IPS-18c (cell line): Measurements from ENCODE around the gene COL20A1.
"Not testable (repeated sequence)": the region's sequence is repeated elsewhere in the genome, so short reads cannot be mapped to it uniquely, and the experiment has no call there.

ENCODE experiments used
- H3K4me3 ChIP-seq: 2 replicates; pipeline ENCODE4 v1.7.0; 2013; ENCODE audit warnings: low read depth, mild to moderate bottlenecking, low read length, moderate library complexity; ENCODE audit not compliant: insufficient read depth
- H3K9me3 ChIP-seq: one replicate; pipeline ENCODE4 v1.6.1; 2013; ENCODE audit warnings: mild to moderate bottlenecking, low read length, moderate library complexity; ENCODE audit not compliant: control insufficient read depth, insufficient read depth

The COL20A1 gene

DNA sequence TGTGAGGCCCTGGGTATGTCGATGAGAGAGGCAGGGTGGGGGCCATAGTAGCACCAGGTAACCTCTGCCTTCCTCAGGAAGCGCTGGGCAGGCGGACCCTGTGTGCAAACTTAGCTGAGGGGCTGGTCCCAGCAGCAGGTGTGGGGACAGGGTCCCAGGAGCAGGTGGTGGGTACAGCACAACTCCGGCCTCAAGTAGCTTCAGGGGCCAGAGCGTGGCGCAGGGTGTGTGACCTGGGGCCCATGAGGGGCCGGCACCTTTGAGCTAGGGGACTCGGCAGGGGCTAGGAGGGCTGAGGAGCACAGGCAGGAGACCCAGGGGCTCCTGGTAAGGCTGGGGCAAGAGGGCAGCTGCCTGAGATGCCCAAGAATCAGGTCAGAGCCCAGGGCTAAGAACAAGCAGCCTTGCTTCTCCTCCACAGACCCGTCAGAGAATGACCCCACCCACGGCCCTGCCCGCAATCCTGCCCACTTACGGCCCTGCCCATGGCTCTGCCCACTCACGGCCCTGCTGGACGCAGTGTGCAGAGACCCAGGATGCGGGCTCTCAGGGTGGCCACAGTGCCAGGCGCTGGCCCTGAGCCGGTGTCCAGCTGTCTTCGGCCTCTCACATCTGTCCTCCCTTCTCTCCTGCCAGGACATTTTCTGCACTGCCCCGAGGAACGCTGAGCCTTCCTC lies 37.2 kb downstream of the COL20A1 start:
- H3K9me3 ChIP-seq = peaks cover 8% of the 10 kb centered on the region
- no peak overlapping the region for H3K4me3 ChIP-seq

DNA sequence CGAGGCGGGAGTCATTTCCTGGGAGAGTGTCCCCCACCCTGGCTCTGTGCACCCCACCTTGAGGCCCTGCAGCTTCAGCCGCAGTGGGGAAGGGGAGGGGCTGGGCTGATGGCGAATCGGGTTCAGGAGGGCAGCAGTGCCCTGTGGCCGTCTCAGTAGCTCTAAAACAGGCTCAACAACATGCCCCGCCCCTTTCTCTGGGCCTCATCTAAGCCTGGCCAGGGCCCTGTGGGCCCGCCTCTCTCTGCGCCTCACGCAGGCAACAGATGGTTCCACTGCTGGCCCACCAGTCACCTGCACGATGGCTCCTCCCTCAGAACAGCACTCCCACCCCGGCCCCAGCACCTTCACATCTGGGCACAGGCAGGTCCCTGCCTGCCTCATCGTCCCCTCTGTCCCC lies 38.0 kb downstream of the COL20A1 start:
- no peak overlapping the region for H3K4me3 ChIP-seq
- H3K9me3 ChIP-seq = peaks cover 8% of the 10 kb centered on the region

DNA sequence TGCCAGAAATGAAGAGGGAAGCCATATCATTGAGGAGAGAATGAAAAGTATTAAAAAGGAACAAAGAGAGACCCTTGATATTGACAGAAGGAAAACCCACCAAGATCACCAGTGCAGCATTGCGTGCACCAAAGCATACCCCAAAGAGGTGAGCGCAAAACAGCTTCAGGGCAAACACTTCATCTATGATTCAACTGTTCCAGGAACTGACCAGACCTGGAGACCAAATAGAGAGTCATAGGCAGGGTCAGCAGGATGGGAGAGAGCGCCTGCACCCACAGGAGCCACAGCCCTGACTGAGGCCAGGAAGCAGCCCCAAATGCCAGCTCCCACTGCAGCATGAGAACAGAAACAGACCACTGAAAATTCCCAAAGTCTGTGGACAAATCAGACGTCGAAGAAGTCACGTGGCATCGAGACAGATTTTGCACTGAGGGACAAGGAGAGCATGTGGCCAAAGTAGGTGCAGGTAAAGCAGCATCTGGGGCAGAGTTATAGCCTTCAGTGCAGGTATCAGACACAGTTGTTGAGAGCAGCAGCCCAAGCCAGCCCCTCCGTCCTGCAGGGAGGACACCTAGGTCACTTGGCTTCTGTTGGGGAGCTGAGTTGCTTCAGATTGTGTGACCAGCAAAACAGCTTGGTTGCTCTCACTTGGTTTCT lies 38.9 kb downstream of the COL20A1 start:
- Histone ChIP-seq H3K9me3 (peaks cover 8% of the 10 kb centered on the region), H3K4me3 (no peak overlapping the region)

DNA sequence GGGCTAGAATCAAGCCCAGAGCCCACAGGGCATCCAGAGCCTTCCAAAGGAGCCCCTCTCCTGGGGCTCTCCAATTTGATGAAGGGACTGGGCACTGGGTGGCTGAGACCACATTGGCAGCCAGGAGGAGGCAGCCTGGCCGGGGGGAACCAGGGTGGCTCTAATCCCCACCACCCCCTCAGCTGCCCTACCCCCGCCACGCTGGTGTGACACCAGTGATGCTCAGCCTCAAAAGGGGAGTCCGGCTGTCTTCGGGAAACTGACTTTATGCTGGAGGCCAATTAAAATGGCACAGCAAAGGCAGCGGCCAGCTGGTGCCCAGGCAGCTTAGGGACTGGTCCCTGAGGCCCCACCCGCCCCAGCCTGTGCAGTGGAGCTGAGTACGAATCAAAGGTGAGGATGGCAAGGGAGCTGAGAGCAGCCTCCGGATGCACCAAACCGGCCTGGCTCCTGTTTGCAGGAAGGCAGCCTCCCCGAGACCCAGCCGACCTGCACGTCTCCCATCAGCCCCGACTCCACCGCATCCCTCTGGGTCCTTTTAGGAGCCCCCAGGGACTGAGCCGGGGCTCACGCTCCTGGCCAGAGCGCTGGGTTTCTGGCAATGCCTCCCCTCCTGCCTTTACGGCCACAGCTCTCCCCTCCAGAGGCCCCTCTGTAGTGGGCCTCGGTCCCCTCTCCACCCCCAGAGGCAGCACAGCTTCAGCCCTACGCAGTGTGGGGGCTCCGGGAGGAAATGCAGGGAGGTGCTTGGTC lies 39.7 kb downstream of the COL20A1 start:
- H3K4me3 ChIP-seq = no peak overlapping the region
- H3K9me3 ChIP-seq = peaks cover 8% of the 10 kb centered on the region

DNA sequence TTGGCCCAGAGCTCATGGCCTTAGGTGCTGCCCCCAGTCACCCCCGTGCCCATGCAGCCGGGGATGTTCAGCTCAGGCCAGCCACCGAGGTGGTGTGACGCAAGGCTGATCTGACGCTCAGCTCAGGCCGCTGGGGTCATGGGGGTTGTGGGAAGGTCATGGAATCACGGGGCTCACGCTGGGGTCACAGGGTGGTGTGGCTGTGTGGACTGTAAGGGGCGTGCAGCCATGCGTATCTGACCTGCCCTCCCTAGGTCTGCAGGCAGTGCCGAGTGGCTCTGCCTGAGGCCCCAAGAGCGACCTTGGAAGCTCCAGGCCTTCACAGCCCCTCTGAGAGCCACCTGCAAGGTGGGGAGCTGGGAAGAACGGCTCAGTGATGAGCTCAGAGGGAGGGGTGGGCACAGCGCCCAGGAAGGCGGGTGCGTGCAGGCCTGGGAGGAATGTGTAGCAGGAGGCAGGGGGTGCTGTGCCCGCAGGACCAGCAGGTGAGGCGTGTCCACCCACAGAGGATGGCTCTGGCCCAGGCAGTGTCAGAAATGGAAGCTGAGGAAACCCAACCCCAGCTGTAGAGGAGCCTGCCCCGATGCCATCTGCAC lies 40.4 kb downstream of the COL20A1 start:
- Histone ChIP-seq H3K9me3 (peaks cover 8% of the 10 kb centered on the region), H3K4me3 (no peak overlapping the region)

DNA sequence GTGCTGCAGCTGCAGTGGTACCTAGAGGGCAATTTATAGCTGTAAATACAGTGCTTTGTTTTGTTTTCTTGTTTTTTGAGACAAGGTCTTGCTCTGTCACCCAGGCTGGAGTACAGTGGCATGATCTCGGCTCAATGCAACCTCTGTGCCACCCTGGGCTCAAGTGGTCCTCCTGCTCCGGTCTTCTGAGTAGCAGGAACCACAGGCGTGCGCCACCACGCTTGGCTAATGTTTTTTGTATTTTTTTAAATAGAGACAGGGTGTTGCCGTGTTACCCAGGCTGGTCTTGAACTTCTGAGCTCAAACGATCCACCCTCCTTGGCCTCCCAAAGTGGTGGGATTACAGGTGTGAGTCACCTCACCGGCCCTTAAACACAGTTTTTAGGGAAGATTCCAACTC lies 41.4 kb downstream of the COL20A1 start:
- Histone ChIP-seq H3K4me3 (no peak overlapping the region), H3K9me3 (peaks cover 8% of the 10 kb centered on the region)

DNA sequence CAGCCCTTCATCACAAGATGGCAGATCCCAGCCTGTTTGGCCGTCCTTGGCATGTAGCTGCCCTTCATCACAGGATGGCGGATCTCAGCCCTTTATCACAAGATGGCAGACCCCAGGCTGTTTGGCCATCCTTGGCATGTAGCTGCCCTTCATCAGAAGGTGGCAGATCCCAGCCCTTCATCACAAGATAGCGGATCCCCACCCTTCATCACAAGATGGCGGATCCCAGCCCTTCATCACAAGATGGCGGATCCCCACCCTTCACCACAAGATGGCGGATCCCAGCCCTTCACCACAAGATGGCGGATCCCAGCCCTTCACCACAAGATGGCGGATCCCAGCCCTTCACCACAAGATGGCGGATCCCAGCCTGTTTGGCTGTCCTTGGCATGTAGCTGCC lies 42.1 kb downstream of the COL20A1 start:
- not testable (repeated sequence) for H3K4me3 ChIP-seq, H3K9me3 ChIP-seq

DNA sequence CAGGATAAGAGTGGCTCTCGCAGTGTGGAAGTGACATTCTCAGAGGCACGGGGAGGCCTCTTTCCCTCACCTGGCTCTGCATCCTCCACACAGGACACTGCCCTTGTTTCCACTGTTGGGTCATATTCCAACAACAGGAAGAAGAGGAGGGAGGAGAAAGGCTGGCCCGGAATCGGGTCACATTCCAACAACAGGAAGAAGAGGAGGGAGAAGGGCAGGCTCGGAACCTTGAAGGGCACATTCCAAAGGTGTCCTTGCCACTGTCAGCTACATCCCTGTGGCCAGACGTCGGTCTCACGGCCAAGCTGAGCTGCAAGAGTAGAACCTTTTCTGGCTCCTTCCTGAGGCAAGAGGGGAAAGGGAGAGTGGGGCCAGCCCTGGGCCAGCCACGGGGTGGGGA lies 42.7 kb downstream of the COL20A1 start:
- Histone ChIP-seq H3K9me3 (peaks cover 8% of the 10 kb centered on the region), H3K4me3 (no peak overlapping the region)

DNA sequence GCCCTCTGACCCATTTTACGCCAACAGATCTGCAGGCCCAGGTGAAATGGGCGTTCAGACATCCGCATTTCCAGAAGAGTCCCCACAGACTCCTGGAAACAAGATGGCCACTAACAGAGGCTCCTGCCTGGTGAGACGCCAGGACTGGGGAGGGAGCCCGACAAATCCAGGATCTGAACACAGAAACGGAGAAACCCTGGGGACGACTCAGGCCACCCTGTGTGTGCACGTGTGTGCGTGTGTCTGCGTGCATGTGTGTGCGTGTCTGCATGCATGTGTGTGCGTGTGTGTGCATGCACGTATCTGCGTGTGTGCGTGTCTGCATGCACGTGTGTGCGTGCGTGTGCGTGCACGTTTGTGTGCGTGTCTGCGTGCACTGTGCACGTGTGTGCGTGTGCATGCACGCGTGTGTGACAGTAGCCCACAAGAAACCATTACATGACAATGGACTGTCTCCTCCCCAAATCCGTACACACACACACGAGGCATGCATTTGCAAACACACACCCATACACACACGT lies 43.3 kb downstream of the COL20A1 start:
- peaks cover 8% of the 10 kb centered on the region for H3K9me3 ChIP-seq
- H3K4me3 ChIP-seq = no peak overlapping the region

DNA sequence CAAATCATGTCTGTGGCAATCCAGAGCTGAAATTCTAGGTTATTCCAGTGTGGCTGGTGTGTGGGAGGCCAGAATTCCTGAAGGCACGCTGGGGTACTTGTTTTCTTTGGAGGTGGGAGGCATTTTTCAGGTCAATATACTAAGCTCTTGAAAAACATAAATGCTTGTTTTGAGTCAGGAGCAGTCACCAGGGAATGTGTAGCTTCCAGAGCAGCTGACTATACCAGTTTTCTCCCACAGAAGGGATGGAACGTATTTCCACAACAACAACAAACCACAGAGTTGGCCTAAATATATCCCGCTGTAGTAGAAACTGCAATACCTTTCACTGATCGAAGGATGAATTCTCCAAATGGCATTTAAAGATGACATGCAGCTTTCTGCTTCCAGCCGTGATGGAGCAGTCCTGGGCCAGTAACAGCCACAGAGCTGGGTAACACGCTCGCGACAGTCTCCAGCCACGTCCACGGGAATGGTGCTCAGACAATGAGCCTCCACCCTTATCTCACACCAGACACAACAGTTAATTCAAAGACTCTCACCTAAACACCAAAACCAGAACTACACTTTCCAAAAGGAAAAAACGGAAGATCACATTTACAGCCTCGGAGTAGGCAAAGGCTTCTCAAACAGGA lies 44.9 kb downstream of the COL20A1 start:
- H3K9me3 ChIP-seq = peaks cover 3% of the 10 kb centered on the region
- H3K4me3 ChIP-seq = no peak overlapping the region

DNA sequence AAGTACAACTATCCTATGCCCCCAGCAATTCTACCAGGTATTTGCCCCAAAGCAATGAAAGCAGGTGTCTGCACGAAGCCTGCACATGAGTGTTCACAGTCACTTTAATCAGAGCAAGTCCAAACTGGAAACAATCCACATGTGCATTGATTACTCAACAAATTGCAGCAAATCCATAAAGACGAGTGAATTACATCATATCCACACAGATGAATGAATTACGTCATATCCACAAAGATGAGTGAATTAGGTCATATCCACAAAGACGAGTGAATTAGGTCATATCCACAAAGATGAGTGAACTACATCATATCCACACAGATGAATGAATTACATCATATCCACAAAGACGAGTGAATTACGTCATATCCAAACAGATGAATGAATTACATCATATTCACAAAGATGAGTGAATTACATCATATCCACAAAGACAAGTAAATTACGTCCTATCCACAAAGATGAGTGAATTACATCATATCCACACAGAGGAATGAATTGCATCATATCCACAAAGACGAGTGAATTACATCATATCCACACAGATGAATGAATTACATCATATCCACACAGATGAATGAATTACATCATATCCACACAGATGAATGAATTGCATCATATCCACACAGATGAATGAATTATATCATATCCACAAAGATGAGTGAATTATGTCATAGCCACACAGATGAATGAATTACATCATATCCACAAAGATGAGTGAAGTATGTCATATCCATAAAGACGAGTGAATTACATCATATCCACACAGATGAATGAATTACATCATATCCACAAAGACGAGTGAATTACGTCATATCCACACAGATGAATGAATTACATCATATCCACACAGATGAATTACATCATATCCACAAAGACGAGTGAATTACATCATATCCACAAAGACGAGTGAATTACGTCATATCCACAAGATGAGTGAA lies 46.4 kb downstream of the COL20A1 start:
- not testable (repeated sequence) for H3K4me3 ChIP-seq, H3K9me3 ChIP-seq

DNA sequence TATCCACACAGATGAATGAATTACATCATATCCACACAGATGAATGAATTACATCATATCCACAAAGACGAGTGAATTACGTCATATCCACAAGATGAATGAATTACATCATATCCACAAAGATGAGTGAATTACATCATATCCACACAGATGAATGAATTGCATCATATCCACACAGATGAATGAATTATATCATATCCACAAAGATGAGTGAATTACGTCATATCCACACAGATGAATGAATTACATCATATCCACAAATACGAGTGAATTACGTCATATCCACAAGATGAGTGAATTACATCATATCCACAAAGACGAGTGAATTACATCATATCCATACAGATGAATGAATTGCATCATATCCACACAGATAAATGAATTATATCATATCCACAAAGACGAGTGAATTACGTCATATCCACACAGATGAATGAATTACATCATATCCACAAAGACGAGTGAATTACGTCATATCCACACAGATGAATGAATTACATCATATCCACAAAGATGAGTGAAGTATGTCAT lies 47.2 kb downstream of the COL20A1 start:
- not testable (repeated sequence) for H3K4me3 ChIP-seq, H3K9me3 ChIP-seq

DNA sequence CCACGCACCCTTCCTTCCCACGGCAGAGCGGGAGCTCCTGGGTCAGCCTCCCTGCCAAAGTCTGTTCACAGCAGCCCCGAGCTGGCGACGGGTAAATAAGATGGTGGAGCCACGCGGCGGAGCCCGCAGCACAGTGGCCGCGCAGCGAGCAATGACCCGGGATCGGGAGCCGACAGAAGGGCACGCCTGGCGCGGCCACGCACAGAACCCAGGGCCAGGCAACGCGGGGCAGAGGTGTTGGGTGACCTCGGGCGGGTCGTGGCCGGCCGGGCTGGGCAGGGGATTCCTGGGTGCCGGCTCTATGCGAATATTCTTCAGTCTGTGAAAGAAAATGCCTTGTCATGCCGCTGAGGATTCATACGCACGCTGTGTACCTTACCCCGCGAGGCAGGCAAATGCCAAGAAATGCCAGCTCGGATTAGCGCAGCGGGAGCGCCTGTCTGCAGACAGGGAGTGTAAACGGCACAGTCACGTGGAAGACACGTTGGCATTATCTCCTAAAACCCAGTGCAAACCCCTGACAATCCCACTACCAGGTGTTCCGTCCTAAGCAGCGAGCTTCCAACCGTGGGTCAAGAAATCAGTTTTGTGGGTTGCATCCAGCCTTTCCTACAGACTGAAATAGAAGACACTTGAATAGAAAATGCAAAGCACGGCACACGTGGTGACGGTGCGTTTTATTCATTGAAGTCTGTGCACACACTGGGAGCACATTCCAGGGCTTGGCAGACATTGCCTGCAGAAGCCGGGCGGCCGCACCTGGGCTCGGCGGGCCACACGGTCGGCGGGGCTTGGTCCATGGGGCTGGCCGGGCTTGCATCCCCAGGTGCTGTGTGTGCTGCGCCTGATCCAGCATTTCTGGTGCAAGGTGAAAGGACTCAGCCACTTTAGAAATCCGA lies 49.8 kb downstream of the COL20A1 start:
- H3K4me3 ChIP-seq = no peak overlapping the region
- H3K9me3 ChIP-seq = no peaks in the 10 kb centered on the region

DNA sequence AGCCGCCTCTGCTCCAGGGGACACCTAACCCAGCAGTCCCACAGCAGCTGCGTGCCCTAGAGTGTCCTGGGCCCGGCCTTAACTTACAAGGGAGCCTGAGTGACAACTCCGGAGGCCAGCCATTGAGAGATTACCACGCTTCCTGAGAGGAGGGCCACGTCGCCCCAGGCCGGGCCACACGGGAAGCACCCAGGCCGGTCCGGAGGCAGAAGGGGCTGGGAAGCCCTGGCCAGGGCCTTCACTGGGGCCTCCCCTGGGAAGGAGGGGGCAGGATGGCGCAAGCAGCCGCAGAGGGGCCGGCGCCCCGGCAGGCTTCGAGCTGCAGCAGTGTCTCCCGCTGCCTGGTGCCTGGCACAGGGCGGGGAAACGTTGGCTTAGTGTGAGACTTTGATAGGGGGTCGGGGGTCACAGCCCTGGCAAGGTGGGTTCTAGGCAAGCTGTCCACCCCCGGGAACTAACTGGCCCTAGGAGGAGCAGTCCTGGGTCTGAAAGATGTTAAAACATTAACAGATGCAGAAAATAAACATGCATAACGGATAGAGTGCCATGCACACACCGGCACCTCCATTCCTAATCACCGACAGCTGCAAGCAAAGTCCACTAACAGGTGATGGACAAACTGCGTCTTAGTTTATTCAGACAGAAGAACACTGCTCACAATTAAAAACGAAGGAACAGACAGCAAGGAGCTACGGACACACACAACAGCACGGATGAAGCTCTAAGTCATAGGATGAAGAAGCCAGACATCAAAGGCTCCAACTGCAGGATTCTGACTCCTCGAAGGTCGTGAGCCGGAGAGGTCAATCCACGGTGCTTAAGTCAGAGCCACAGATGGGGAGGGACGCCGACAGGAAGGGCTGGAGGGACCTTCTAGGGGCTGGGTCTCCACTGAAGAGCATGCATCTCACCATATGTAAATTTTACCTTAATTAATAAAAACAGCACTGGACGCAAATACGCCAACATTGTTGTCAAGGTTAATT lies 50.8 kb downstream of the COL20A1 start:
- Histone ChIP-seq H3K9me3 (no peaks in the 10 kb centered on the region), H3K4me3 (no peak overlapping the region)
